ENCODE results near the gene BRIP1.
"Not testable (repeated sequence)": the region's sequence is repeated elsewhere in the genome, so short reads cannot be mapped to it uniquely, and the experiment has no call there.

The BRIP1 gene

DNA sequence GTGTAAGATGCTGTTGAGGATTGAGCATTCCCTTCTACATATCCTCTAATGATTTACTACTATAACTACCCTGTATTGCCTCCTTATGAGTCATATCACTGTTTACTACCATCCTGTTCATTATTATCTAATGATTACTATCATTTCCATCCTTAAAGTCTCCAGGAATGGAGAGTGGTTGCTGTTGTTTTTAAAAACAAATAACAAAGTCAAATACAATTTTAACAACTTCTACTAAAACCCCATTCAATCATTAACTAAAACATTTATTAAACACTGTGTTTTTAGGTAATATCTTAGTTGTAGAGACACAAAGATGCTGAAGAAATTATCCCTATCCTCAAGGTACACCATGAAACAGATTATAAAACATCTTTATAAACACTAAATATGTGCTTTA lies 126.9 kb downstream of the BRIP1 start:
- FAIRE-seq (no peak), DNase-seq (ENCODE audit: insufficient read length, low spot score) (no peak)

GRCh38 chr17:61735807-61736206 lies 127.5 kb downstream of the BRIP1 start:
- FAIRE-seq (no peak), DNase-seq (ENCODE audit: insufficient read length, low spot score) (no peak)

DNA sequence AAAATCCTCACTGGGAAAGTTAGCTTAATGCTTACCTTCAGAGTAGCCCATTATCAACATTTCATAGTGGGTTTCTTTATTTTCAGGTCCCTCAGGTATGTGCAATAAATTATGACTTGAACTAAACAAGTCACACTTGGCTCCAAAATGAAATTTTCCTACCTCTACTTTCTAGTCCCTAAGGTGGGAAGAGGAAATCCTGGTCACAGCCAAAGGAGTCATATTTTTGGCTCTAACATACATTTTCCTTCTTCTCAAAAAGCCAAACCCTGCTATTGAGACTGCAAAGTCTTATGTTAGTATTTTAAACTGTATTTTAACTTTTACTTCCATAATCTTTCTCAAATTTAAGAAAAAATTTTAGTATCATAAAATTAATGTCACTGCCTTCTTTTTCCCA lies 128.9 kb downstream of the BRIP1 start:
- DNase-seq (ENCODE audit: insufficient read length, low spot score) (no peak), FAIRE-seq (no peak)

GRCh38 chr17:61734012-61734411 lies 129.3 kb downstream of the BRIP1 start:
- no peak for FAIRE-seq

GRCh38 chr17:61733021-61733420 lies 130.3 kb downstream of the BRIP1 start:
- no peak for FAIRE-seq
- no peak for DNase-seq (ENCODE audit: insufficient read length, low spot score)

More at GRCh38 chr17:61734012-61734411, 129.3 kb downstream of the BRIP1 start:
- DNase-seq (ENCODE audit: insufficient read length, low spot score): no peak

DNA sequence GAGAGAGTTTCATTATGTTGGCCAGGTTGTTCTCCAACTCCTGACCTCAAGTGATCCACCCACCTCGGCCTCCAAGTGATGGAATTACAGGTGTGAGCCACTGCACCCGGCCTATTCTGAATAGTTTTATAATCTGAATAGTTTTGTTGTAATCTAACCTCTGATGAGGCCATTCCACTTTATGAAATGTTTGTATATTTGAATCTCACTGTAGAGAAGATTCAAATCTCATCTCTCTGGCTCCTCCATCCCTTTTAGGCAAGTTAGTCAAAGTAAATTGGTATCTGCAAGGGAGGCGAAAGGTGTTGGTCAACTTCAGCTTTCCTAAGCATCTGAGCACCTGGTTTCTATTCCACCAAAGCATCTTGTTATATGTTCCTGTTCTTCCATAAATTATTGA lies 131.2 kb downstream of the BRIP1 start:
- no peak for FAIRE-seq
- no peak for DNase-seq (ENCODE audit: insufficient read length, low spot score)

GRCh38 chr17:61731330-61731729 lies 132.0 kb downstream of the BRIP1 start:
- DNase-seq (ENCODE audit: insufficient read length, low spot score): no peak
- peak; percentile 26 for FAIRE-seq

DNA sequence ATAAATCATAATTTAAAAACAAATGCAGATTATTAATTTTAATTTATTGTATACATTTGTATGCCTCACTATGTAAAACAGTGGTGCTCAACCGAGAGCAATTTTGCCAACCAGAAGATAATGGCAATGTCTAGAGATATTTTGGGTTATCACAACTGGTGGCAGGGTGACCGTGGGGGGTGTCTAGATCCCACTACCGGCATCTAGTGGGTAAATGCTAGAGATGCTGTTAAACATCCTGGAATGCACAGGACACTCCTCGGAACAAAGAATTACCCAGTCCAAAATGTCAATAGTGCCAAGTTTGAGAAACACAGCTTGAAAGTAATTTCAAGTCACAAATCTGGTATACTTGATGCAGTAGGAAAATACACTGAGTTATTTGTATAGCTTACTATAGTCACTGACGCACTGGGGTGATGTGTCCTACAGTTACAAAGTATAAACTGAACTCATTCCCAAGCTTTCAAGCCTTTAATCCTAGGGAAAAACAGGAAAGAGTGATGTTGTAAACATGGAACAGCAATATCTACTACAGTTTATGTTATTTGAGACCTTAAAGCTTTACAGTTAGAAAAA lies 133.5 kb downstream of the BRIP1 start:
- FAIRE-seq (no peak), DNase-seq (ENCODE audit: insufficient read length, low spot score) (no peak)

GRCh38 chr17:61728297-61728836 lies 135.0 kb downstream of the BRIP1 start:
- DNase-seq (ENCODE audit: insufficient read length, low spot score) (no peak), FAIRE-seq (no peak)

GRCh38 chr17:61727798-61728197 lies 135.5 kb downstream of the BRIP1 start:
- FAIRE-seq: peak; percentile 46
- not testable (repeated sequence) for DNase-seq (ENCODE audit: insufficient read length, low spot score)

GRCh38 chr17:61726977-61727376 lies 136.4 kb downstream of the BRIP1 start:
- DNase-seq (ENCODE audit: insufficient read length, low spot score) (no peak), FAIRE-seq (no peak)

GRCh38 chr17:61724777-61725176 lies 138.6 kb downstream of the BRIP1 start:
- no peak for FAIRE-seq
- DNase-seq (ENCODE audit: insufficient read length, low spot score): no peak

DNA sequence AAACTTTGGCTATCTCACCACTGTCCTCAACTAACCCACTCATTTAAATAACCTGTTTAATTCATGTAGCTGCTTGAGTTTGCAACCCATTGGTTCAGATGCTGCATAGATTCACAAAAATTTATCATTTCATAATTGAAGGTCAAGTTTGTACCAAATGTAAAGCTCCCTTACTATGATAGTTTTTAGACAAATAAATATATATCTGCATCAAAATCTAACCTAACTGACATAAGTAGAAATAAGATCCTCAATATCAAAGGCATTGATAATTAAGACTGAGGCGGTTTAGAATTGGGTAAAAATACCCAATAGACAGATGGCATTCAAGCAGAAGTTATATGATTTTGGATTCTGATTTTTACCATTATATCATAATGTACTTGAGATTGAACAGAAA lies 139.4 kb downstream of the BRIP1 start:
- DNase-seq (ENCODE audit: insufficient read length, low spot score) (no peak), FAIRE-seq (no peak)

GRCh38 chr17:61723183-61723582 lies 140.1 kb downstream of the BRIP1 start:
- FAIRE-seq: peak; percentile 86

GRCh38 chr17:61722398-61722797 lies 140.9 kb downstream of the BRIP1 start:
- FAIRE-seq (no peak), DNase-seq (ENCODE audit: insufficient read length, low spot score) (no peak)

More at GRCh38 chr17:61723183-61723582, 140.1 kb downstream of the BRIP1 start:
- DNase-seq (ENCODE audit: insufficient read length, low spot score): no peak

GRCh38 chr17:61720016-61720795 lies 143.1 kb downstream of the BRIP1 start:
- peak; percentile 94 for FAIRE-seq
- no peak for DNase-seq (ENCODE audit: insufficient read length, low spot score)

DNA sequence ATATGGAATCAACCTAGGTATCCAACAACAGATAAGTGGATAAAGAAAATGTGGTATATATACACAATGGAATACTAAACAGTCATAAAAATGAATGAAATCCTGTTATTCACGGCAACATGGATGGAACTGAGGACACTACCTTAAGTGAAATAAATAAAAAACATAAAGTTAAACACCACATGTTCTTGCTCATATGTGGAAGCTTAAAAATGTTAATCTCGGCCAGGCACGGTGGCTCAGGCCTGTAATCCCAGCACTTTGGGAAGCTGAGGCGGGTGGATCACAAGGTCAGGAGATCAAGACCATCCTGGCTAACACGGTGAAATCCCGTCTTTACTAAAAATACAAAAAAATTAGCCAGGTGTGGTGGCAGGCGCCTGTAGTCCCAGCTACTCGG lies 144.1 kb downstream of the BRIP1 start:
- FAIRE-seq; DNase-seq (ENCODE audit: insufficient read length, low spot score): not testable (repeated sequence)

DNA sequence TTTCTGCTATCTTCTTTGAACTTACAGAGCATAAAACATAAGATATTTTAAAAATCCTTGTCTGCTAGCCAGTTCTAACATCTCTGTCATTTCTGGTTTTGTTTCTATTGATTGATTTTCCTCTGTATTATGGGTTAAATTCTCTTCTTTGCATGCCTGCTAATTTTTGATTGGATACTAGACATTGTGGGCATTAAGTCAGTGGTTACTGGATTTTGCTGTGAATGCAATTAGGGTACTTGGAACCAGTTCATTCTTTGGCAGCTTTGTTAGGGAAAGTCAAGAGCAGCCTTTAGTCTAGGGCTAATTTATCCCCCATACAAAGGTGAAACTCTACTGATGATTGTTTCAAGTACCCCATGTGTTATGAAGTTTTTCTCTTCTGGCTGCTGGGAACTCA lies 145.3 kb downstream of the BRIP1 start:
- FAIRE-seq: no peak
- DNase-seq (ENCODE audit: insufficient read length, low spot score): no peak

GRCh38 chr17:61717352-61717751 lies 146.0 kb downstream of the BRIP1 start:
- FAIRE-seq: no peak
- DNase-seq (ENCODE audit: insufficient read length, low spot score): no peak

GRCh38 chr17:61716225-61716829 lies 147.0 kb downstream of the BRIP1 start:
- FAIRE-seq (no peak), DNase-seq (ENCODE audit: insufficient read length, low spot score) (no peak)

GRCh38 chr17:61715348-61715747 lies 148.0 kb downstream of the BRIP1 start:
- FAIRE-seq: no peak

DNA sequence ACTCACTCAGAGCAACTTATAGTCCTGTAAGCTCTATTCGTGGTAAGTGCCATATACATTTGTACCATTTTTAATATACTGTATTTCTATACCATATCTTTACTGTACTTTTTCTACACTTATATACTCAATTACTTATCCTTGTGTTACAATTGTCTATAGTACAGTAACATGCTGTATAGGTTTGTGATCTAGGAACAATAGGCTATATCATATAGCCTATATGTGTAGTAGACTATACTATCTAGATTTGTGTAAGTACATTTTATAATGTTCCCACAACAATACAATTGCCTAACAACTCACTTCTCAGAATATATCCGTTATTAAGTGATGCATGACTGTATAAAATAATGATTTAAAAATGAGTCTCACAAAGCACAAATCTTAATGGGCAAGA lies 149.0 kb downstream of the BRIP1 start:
- FAIRE-seq: peak; percentile 13

More at GRCh38 chr17:61715348-61715747, 148.0 kb downstream of the BRIP1 start:
- no peak for DNase-seq (ENCODE audit: insufficient read length, low spot score)

More for the DNA sequence above, 149.0 kb downstream of the BRIP1 start:
- DNase-seq (ENCODE audit: insufficient read length, low spot score): no peak
